Astrocyte (in vitro differentiated cells and primary cell): ENCODE measurements around the gene RHBDD2. TPM values are rescaled to one million over a fixed set of nuclear protein-coding genes. Genes with fewer than 3 reads are reported as not detected.
"Not testable (repeated sequence)": the region's sequence is repeated elsewhere in the genome, so short reads cannot be mapped to it uniquely, and the experiment has no call there.

Experiments used
- DNase-seq: peaks from one replicate; pipeline ENCODE4 v3.0.0-alpha.2; 2010; ENCODE audit warnings: low read depth
- FAIRE-seq: peaks from 2 replicates; lab custom pipeline; 2011; peaks lifted over from hg19 to GRCh38; lab: Jason Lieb, UNC
- H2AFZ ChIP-seq: 2 replicates; pipeline ENCODE4 v1.6.0; 2012; ENCODE audit warnings: low read depth, low read length, inconsistent platforms
- H3K27ac ChIP-seq: 2 replicates; pipeline ENCODE4 v1.5.1; 2011; ENCODE audit warnings: low read depth, low read length, inconsistent platforms
- H3K27me3 ChIP-seq: 2 replicates; pipeline ENCODE4 v1.6.0; 2011; ENCODE audit warnings: low read length, inconsistent platforms; ENCODE audit not compliant: insufficient read depth
- H3K36me3 ChIP-seq: 2 replicates; pipeline ENCODE4 v1.5.1; 2011; ENCODE audit warnings: low read length, inconsistent platforms; ENCODE audit not compliant: insufficient read depth
- H3K4me1 ChIP-seq: 2 replicates; pipeline ENCODE4 v1.5.1; 2011; ENCODE audit warnings: low read length, inconsistent platforms; ENCODE audit not compliant: insufficient read depth
- H3K4me2 ChIP-seq: 2 replicates; pipeline ENCODE4 v1.6.0; 2012; ENCODE audit warnings: low read length, inconsistent platforms
- H3K4me3 ChIP-seq: 2 replicates; pipeline ENCODE4 v1.5.1; 2011; ENCODE audit warnings: low read depth, mild to moderate bottlenecking, low read length, inconsistent platforms; ENCODE audit not compliant: insufficient read depth
- H3K79me2 ChIP-seq: 2 replicates; pipeline ENCODE4 v1.6.0; 2012; ENCODE audit warnings: mild to moderate bottlenecking, low read length, inconsistent platforms; ENCODE audit not compliant: insufficient read depth
- H3K9ac ChIP-seq: 2 replicates; pipeline ENCODE4 v1.6.0; 2012; ENCODE audit warnings: mild to moderate bottlenecking, low read length, inconsistent platforms
- H3K9me3 ChIP-seq: 2 replicates; pipeline ENCODE4 v1.5.1; 2012; ENCODE audit warnings: low read depth, mild to moderate bottlenecking, low read length, inconsistent platforms; ENCODE audit not compliant: insufficient read depth
- H4K20me1 ChIP-seq: 2 replicates; pipeline ENCODE4 v1.6.0; 2012; ENCODE audit warnings: low read length, inconsistent platforms; ENCODE audit not compliant: insufficient read depth
- H3K27ac Mint-ChIP-seq: one replicate; pipeline ENCODE4 v1.8.0; 2021; ENCODE audit warnings: mild to moderate bottlenecking, mixed read lengths; ENCODE audit not compliant: unreplicated experiment
- H3K27me3 Mint-ChIP-seq: one replicate; pipeline ENCODE4 v1.8.0; 2021; ENCODE audit warnings: low read depth, mixed read lengths; ENCODE audit not compliant: unreplicated experiment
- H3K36me3 Mint-ChIP-seq: one replicate; pipeline ENCODE4 v1.8.0; 2021; ENCODE audit warnings: low read depth, mixed read lengths; ENCODE audit not compliant: unreplicated experiment
- H3K4me1 Mint-ChIP-seq: one replicate; pipeline ENCODE4 v1.8.0; 2021; ENCODE audit warnings: low read depth, mixed read lengths; ENCODE audit not compliant: unreplicated experiment
- H3K4me3 Mint-ChIP-seq: one replicate; pipeline ENCODE4 v1.8.0; 2021; ENCODE audit warnings: mild to moderate bottlenecking, moderate library complexity, mixed read lengths; ENCODE audit not compliant: unreplicated experiment
- H3K9me3 Mint-ChIP-seq: one replicate; pipeline ENCODE4 v1.8.0; 2021; ENCODE audit warnings: mild to moderate bottlenecking, mixed read lengths; ENCODE audit not compliant: unreplicated experiment
- EZH2 ChIP-seq: IDR thresholded peaks from 2 replicates; pipeline ENCODE4 v1.6.1; 2012; ENCODE audit warnings: mild to moderate bottlenecking, low read length, inconsistent platforms; ENCODE audit not compliant: insufficient read depth
- total RNA-seq: library from RNA; stranded (reverse); gene quantifications from 2 replicates; pipeline ENCODE4 v1.2.1, GENCODE V29; 2021
- TF ChIP-seq, protein P1 (sequence below): IDR thresholded peaks from 2 replicates; pipeline ENCODE4 v1.5.1; 2011; ENCODE audit warnings: low read depth, mild to moderate bottlenecking, inconsistent platforms, low read length, moderate library complexity; ENCODE audit not compliant: insufficient read depth

Gene RHBDD2
- total RNA-seq, 1 donor from 2014 or later = 55.0 TPM

DNA sequence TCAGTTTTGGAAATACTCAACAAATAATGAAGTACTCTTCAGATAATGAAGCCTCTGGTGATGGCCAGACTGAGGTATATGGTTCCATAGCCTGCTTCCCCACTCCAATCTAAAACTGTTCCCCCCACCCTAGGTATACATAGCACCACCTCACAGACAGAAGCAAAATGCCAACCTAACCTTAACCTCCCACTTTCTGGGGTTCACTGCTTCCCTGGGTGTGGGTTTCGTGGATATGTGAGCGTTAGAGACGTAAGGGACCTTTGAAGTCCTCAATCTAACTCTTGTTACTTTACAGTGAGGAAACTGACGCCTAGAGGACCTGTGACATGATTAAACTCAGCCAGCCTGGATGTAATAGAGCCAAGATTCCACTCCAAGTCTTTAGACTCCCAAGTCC is 1.4 kb downstream of the RHBDD2 start:
- no peak overlapping the region for H3K27ac Mint-ChIP-seq
- Histone ChIP-seq H2AFZ (no peak overlapping the region), H3K27ac (no peak overlapping the region), H3K79me2 (peaks cover 25% of the 10 kb centered on the region), H3K9ac (peak overlapping the region; percentile 95), H3K4me1 (peaks cover 22% of the 10 kb centered on the region), H4K20me1 (peaks cover 45% of the 10 kb centered on the region), H3K36me3 (peaks cover 24% of the 10 kb centered on the region), H3K4me2 (peak overlapping the region; percentile 92), H3K27me3 (no peaks in the 10 kb centered on the region), H3K9me3 (no peaks in the 10 kb centered on the region), H3K4me3 (peak overlapping the region; percentile 86)
- TF ChIP-seq EZH2 = no peak
- TF ChIP-seq, protein P1, sequence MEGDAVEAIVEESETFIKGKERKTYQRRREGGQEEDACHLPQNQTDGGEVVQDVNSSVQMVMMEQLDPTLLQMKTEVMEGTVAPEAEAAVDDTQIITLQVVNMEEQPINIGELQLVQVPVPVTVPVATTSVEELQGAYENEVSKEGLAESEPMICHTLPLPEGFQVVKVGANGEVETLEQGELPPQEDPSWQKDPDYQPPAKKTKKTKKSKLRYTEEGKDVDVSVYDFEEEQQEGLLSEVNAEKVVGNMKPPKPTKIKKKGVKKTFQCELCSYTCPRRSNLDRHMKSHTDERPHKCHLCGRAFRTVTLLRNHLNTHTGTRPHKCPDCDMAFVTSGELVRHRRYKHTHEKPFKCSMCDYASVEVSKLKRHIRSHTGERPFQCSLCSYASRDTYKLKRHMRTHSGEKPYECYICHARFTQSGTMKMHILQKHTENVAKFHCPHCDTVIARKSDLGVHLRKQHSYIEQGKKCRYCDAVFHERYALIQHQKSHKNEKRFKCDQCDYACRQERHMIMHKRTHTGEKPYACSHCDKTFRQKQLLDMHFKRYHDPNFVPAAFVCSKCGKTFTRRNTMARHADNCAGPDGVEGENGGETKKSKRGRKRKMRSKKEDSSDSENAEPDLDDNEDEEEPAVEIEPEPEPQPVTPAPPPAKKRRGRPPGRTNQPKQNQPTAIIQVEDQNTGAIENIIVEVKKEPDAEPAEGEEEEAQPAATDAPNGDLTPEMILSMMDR = no peak
- peaks cover 12% of the 10 kb centered on the region for H3K4me1 Mint-ChIP-seq
- DNase-seq (no peak), FAIRE-seq (no peak)
- peaks cover 14% of the 10 kb centered on the region for H3K36me3 Mint-ChIP-seq
- H3K9me3 Mint-ChIP-seq = no peaks in the 10 kb centered on the region
- H3K27me3 Mint-ChIP-seq = no peaks in the 10 kb centered on the region
- peak overlapping the region; percentile 98 for H3K4me3 Mint-ChIP-seq

GRCh38 chr7:75881436-75882095 is 2.7 kb downstream of the RHBDD2 start:
- H3K27me3 ChIP-seq = no peaks in the 10 kb centered on the region
- H3K9ac ChIP-seq = no peak overlapping the region
- H2AFZ ChIP-seq = no peak overlapping the region
- peaks cover 45% of the 10 kb centered on the region for H4K20me1 ChIP-seq
- Mint-ChIP-seq H3K4me3 (no peak overlapping the region), H3K4me1 (peaks cover 12% of the 10 kb centered on the region), H3K27ac (no peak overlapping the region), H3K36me3 (peaks cover 21% of the 10 kb centered on the region), H3K27me3 (no peaks in the 10 kb centered on the region), H3K9me3 (no peaks in the 10 kb centered on the region)
- H3K4me1 ChIP-seq = peaks cover 22% of the 10 kb centered on the region
- DNase-seq (no peak), FAIRE-seq (no peak)
- H3K4me3 ChIP-seq = no peak overlapping the region
- H3K9me3 ChIP-seq = no peaks in the 10 kb centered on the region
- TF ChIP-seq, protein P1 = peak; percentile 10
- no peak for TF ChIP-seq EZH2
- H3K4me2 ChIP-seq = no peak overlapping the region
- H3K79me2 ChIP-seq = peaks cover 25% of the 10 kb centered on the region
- peaks cover 28% of the 10 kb centered on the region for H3K36me3 ChIP-seq
- H3K27ac ChIP-seq = no peak overlapping the region

DNA sequence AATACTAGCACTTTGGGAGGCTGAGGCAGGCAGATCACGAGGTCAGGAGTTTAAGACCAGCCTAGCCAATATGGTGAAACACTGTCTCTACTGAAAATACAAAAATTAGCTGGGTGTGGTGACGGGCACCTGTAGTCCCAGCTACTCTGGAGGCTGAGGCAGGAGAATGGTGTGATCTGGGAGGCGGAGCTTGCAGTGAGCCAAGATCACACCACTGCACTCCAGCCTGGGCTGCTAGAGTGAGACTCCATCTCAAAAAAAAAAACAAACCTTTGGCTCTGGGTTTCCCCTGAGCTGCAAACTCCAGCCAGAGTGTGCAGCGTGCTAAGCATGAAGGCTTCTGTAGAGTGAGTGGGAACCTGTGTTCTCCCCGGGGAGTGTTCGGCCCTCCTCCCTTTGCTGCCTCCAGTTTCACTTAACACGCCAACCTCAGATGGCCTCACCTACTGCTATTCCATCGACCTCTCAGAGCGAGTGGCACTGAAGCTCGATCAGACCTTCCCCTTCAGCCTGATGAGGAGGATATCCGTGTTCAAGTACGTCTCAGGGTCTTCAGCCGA is 4.5 kb downstream of the RHBDD2 start:
- not testable (repeated sequence) for H3K4me1 Mint-ChIP-seq, H3K4me3 ChIP-seq, H3K9me3 ChIP-seq, H3K9ac ChIP-seq, H3K27ac Mint-ChIP-seq, DNase-seq, H3K4me3 Mint-ChIP-seq, H3K27me3 Mint-ChIP-seq, H3K27me3 ChIP-seq, H3K4me2 ChIP-seq, H3K27ac ChIP-seq, H3K9me3 Mint-ChIP-seq, H2AFZ ChIP-seq, FAIRE-seq
- H3K79me2 ChIP-seq = peaks cover 25% of the 10 kb centered on the region
- H3K36me3 Mint-ChIP-seq = peaks cover 30% of the 10 kb centered on the region
- H3K4me1 ChIP-seq = peaks cover 18% of the 10 kb centered on the region
- peaks cover 45% of the 10 kb centered on the region for H4K20me1 ChIP-seq
- H3K36me3 ChIP-seq = peaks cover 30% of the 10 kb centered on the region
